GM21367 (cell line): Measurements from ENCODE around the gene PLOD2.

Experiments
- ATAC-seq: cut with Tn5 transposase; IDR thresholded peaks from one replicate; pipeline ENCODE4 v1.9.1; 2021; ENCODE audit not compliant: unreplicated experiment

The PLOD2 gene

GRCh38 chr3:146101538-146101937 is 59.4 kb downstream of the PLOD2 start:
- ATAC-seq = no peak

GRCh38 chr3:146100825-146101444 is 60.0 kb downstream of the PLOD2 start:
- no peak for ATAC-seq

- no peak for ATAC-seq
Observed at GRCh38 chr3:146100180-146100579, 60.8 kb downstream of the PLOD2 start.

- ATAC-seq = no peak
Observed at GRCh38 chr3:146099316-146099715, 61.7 kb downstream of the PLOD2 start.

GRCh38 chr3:146093896-146094295 is 67.1 kb downstream of the PLOD2 start:
- ATAC-seq = no peak

GRCh38 chr3:146092230-146092629 is 68.8 kb downstream of the PLOD2 start:
- no peak for ATAC-seq

- no peak for ATAC-seq
Observed at GRCh38 chr3:146091397-146091796, 69.6 kb downstream of the PLOD2 start.

- no peak for ATAC-seq
Observed at GRCh38 chr3:146090521-146090920, 70.5 kb downstream of the PLOD2 start.

- ATAC-seq = no peak
Observed at GRCh38 chr3:146088840-146089239, 72.1 kb downstream of the PLOD2 start.

GRCh38 chr3:146087116-146087515 is 73.9 kb downstream of the PLOD2 start:
- ATAC-seq = no peak

- ATAC-seq = no peak
Observed at GRCh38 chr3:146086211-146086610, 74.8 kb downstream of the PLOD2 start.

GRCh38 chr3:146085678-146086077 is 75.3 kb downstream of the PLOD2 start:
- no peak for ATAC-seq

- ATAC-seq = no peak
Observed at GRCh38 chr3:146080578-146080977, 80.4 kb downstream of the PLOD2 start.

GRCh38 chr3:146078031-146078430 is 83.0 kb downstream of the PLOD2 start:
- ATAC-seq = no peak

GRCh38 chr3:146077181-146077580 is 83.8 kb downstream of the PLOD2 start:
- no peak for ATAC-seq

GRCh38 chr3:146072824-146073223 is 88.2 kb downstream of the PLOD2 start:
- ATAC-seq = no peak

GRCh38 chr3:146072061-146072460 is 88.9 kb downstream of the PLOD2 start:
- ATAC-seq = no peak

- no peak for ATAC-seq
Observed at GRCh38 chr3:146071632-146072031, 89.4 kb downstream of the PLOD2 start.

GRCh38 chr3:146067048-146067447 is 93.9 kb downstream of the PLOD2 start:
- ATAC-seq = no peak

GRCh38 chr3:146065573-146066006 is 95.4 kb downstream of the PLOD2 start:
- ATAC-seq = no peak

- ATAC-seq = no peak
Observed at GRCh38 chr3:146058241-146058640, 102.7 kb downstream of the PLOD2 start.

- no peak for ATAC-seq
Observed at GRCh38 chr3:146052791-146053310, 108.1 kb downstream of the PLOD2 start.
